ENCODE measurements around the gene DNAJB8.

DNAJB8 gene

GRCh38 chr3:128482666-128483656 is 16.3 kb upstream of the DNAJB8 start:
- DNase-seq (ENCODE audit: low read depth in 2 of 2), result no peak

GRCh38 chr3:128482175-128482574 is 15.5 kb upstream of the DNAJB8 start:
- no peak for DNase-seq (ENCODE audit: low read depth in 2 of 2)

- no peak for DNase-seq (ENCODE audit: low read depth in 2 of 2)
Measured at GRCh38 chr3:128481438-128481942, 14.8 kb upstream of the DNAJB8 start.

DNA sequence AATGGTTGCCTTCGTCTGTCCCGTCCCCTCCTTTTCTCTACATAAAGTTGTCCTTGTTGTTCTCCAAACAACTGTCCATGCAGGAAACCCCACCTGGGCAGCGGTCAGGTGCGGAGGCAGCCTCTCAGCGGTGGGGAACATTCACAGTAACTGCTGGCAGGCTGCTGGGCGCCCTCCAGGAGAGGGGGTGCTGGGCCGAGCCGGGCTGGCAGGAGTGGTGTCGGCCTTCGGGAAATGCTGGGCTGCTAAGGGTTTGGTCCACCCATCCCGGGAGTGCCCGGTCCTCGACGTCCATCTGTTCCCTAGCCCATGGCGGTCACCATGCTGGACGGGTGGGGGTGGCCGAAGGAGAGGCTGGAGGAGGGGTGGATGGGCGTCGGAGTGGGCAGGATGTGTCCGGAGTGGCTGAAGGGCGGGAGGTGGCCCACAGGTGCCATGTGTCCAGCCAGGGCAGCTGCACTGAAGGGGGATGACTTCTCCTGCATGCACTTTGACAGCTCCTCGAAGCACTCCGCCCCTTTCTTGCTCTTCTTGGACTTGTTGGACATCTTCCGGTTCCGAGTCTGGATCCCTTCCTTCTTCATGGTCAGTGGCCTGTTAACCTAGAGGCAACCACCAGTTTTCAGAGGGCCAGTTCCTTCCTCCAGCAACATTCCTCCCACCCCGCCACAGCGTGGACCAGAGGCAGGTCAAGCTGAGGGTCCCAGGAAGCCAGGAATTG is 14.2 kb upstream of the DNAJB8 start:
- DNase-seq (ENCODE audit: low read depth in 2 of 2), result no peak

- no peak for DNase-seq (ENCODE audit: low read depth in 2 of 2)
Measured at GRCh38 chr3:128480278-128480677, 13.6 kb upstream of the DNAJB8 start.

- DNase-seq (ENCODE audit: low read depth in 2 of 2), result no peak
Measured at GRCh38 chr3:128479558-128480086, 12.9 kb upstream of the DNAJB8 start.

- no peak for DNase-seq (ENCODE audit: low read depth in 2 of 2)
Measured at GRCh38 chr3:128478576-128479506, 12.2 kb upstream of the DNAJB8 start.

- DNase-seq (ENCODE audit: low read depth in 2 of 2), result no peak
Measured at GRCh38 chr3:128476659-128477058, 10.0 kb upstream of the DNAJB8 start.

GRCh38 chr3:128475355-128475754 is 8.7 kb upstream of the DNAJB8 start:
- DNase-seq (ENCODE audit: low read depth in 2 of 2), result no peak

DNA sequence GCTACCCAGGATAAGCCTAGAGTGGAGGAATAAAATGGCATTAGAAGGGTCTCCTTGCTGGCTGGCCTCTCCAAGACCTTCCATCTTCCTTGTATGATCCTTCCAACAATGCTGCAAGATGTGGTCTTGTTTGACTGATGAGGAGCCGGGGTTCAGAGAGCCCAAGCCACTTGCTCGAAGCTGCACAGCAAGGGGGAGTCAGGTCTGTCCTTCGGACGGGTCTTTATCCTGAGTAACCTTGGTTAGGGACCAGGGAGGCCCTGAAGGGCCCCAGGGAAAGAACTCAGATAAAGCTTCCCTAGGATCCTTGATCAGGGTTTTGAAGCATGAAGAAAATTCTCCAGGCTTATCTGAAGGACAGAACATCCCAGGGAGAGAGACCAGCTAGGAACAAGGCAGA is 7.0 kb upstream of the DNAJB8 start:
- no peak for DNase-seq (ENCODE audit: low read depth in 2 of 2)

DNA sequence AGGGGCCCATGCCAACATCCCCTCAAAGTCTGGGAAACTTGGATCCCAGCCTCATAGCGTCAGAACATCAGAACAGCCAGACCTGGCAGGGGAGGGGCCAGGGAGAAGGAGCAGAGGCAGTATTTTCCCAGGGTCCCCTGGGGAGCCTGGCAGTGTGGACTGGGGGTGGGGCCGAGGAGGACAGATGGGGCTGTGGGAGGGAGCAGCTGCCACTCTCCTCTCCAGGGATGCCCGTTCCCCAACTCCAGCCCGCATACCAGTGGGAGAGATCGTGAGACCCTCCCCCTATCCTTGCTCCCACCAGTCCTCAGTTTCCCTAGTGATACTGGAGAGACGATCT is 6.5 kb upstream of the DNAJB8 start:
- no peak for DNase-seq (ENCODE audit: low read depth in 2 of 2)

GRCh38 chr3:128472449-128473179 is 5.9 kb upstream of the DNAJB8 start:
- DNase-seq (ENCODE audit: low read depth in 2 of 2), result no peak

GRCh38 chr3:128471720-128472119 is 5.0 kb upstream of the DNAJB8 start:
- DNase-seq (ENCODE audit: low read depth in 2 of 2), result no peak

DNA sequence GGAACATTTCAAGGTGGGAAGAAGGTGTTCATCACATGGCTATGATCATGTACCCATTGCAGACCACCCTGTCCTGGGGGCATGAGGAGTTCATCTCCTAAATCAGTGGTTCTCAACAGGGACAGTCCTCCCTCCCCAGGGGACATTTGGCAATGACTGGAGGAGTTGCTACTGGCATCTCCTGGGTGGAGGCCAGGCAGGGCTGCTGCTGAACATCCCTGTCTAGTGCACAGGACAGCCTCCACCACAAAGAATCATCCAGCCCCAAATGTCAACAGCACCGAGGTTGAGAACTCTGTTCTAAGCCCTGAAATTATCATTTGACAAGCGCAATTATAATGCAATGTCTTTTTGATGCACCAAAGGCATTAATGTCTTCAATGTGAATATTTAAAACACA is 4.4 kb upstream of the DNAJB8 start:
- no peak for DNase-seq (ENCODE audit: low read depth in 2 of 2)

DNA sequence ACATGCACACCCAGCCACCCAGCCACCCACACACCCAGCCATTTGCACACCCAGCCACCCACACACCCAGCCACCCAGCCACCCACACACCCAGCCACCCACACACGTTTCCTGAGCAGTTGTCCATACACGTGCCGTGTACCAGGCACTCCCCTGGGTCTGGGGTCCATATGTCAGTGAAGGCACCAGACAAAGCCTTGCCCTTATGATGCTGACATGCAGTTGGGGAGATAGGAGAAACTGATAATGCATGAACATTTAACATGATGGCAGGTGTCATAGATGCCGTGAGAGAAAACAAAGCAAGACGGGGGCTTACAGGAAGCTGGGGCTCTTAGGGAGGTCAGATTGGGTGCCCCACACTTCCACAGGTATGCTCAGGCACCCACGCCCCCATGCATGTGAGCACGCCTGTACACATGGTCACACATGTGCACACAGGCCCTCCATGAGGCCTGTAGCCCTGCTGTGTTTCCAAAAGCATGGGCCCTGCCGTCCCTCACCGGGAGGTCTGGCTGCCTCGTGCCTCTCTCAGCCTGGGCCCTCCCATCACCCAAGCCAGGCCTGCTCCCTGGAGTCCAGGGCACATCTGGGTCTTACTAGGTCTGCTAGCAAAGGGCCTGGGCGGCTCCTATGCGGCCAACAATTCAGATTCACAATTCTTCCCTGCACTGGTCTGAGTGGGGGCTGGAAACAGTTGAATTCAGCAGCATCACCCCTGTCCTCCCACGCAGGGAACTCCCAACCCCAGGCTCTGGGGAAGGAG is 3.6 kb upstream of the DNAJB8 start:
- no peak for DNase-seq (ENCODE audit: low read depth in 2 of 2)

GRCh38 chr3:128469556-128469955 is 2.9 kb upstream of the DNAJB8 start:
- DNase-seq (ENCODE audit: low read depth in 2 of 2), result no peak

GRCh38 chr3:128468791-128469527 is 2.3 kb upstream of the DNAJB8 start:
- DNase-seq (ENCODE audit: low read depth in 2 of 2), result no peak

- no peak for DNase-seq (ENCODE audit: low read depth in 2 of 2)
Measured at GRCh38 chr3:128468285-128468790, 1.6 kb upstream of the DNAJB8 start.

DNA sequence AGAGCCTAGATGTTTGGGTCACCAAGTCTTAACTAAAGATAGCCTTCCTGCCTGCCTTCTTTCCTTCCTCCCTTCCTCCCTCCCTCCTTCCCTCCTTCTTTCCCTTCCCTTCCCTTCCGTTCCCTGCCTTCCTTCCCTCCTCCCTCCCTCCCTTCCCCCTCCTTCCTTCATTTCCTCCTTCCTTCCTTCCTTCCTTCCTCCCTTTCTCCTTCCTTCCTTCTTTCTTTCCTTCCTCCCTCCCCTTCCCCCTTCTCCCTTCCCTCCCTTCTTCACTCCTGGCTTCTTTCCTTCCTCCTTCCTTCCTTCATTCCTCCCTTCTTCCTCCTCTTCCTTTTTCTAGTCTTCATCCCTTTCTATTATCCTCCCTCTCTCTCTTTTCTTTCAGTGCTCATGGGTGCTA is 2.0 kb downstream of the DNAJB8 start:
- DNase-seq (ENCODE audit: low read depth in 2 of 2), result no peak
